Fibroblast of lung (primary cell): ENCODE measurements around the gene GRB7. TPM values are rescaled to one million over a fixed set of nuclear protein-coding genes. Genes with fewer than 3 reads are reported as not detected.

ENCODE experiments used
- DNase-seq, 2 donors: peaks; one replicate each; pipeline versions ENCODE4 v3.0.0 to v3.0.0-alpha.2; 2010; ENCODE audit warnings: low read depth in 2 of 2
- H2AFZ ChIP-seq: 2 replicates; pipeline ENCODE4 v1.5.1; 2012; ENCODE audit warnings: low read length, control low read depth, inconsistent platforms
- H3K27ac ChIP-seq: 2 replicates; pipeline ENCODE4 v1.5.1; 2011; ENCODE audit warnings: low read length, control low read depth; ENCODE audit not compliant: insufficient read depth
- H3K27me3 ChIP-seq: 2 replicates; pipeline ENCODE4 v1.5.1; 2011; ENCODE audit warnings: mild to moderate bottlenecking, low read length; ENCODE audit not compliant: control insufficient read depth, insufficient read depth
- H3K36me3 ChIP-seq: 2 replicates; pipeline ENCODE4 v1.5.1; 2011; ENCODE audit warnings: low read length; ENCODE audit not compliant: control insufficient read depth, insufficient read depth
- H3K4me1 ChIP-seq: 2 replicates; pipeline ENCODE4 v1.5.1; 2011; ENCODE audit warnings: low read length; ENCODE audit not compliant: control insufficient read depth, insufficient read depth; ENCODE audit errors: extremely low read depth
- H3K4me2 ChIP-seq: 2 replicates; pipeline ENCODE4 v1.5.1; 2011; ENCODE audit warnings: low read length, control low read depth; ENCODE audit not compliant: insufficient read depth; ENCODE audit errors: extremely low read depth
- H3K4me3 ChIP-seq, 4 experiments: fragments of 200-600 bp in 1 of 4; sonication (generic) in 1 of 4; replicated peaks in 1 of 4; 2 replicates each; pipeline ENCODE4 v1.5.1; 2011 to 2016; ENCODE audit warnings: low read length in 4 of 4, low read depth in 3 of 4, mild to moderate bottlenecking in 3 of 4, control low read depth in 2 of 4, inconsistent platforms in 1 of 4, mixed read lengths in 1 of 4; ENCODE audit not compliant: insufficient read depth in 1 of 4; ENCODE audit errors: control extremely low read depth in 1 of 4
- H3K79me2 ChIP-seq: 2 replicates; pipeline ENCODE4 v1.5.1; 2012; ENCODE audit warnings: mild to moderate bottlenecking, low read length, inconsistent platforms; ENCODE audit not compliant: control insufficient read depth, insufficient read depth
- H3K9ac ChIP-seq: 2 replicates; pipeline ENCODE4 v1.5.1; 2011; ENCODE audit warnings: mild to moderate bottlenecking, low read length, control low read depth; ENCODE audit not compliant: insufficient read depth
- H3K9me3 ChIP-seq: 2 replicates; pipeline ENCODE4 v1.5.1; 2012; ENCODE audit warnings: low read depth, low read length; ENCODE audit not compliant: control insufficient read depth, insufficient read depth
- H4K20me1 ChIP-seq: 2 replicates; pipeline ENCODE4 v1.5.1; 2011; ENCODE audit warnings: low read length; ENCODE audit not compliant: control insufficient read depth, insufficient read depth; ENCODE audit errors: extremely low read depth
- EZH2 ChIP-seq: IDR thresholded peaks from 2 replicates; pipeline ENCODE4 v1.5.1; 2012; ENCODE audit warnings: low read length, control low read depth, mild to moderate bottlenecking; ENCODE audit errors: missing control alignments
- polyA plus RNA-seq, 2 donors: library from polyadenylated mRNA; depleted of rRNA in 1 of 2; stranded (reverse) in 1 of 2; unstranded in 1 of 2; fragments of >200 nt; gene quantifications; 2 replicates each; pipeline ENCODE4 v1.2.1, GENCODE V29; 2011 to 2012; ENCODE audit warnings: missing spikeins in 1 of 2
- total RNA-seq: library from RNA; depleted of rRNA; stranded (reverse); fragments of >200 nt; gene quantifications from 2 replicates; pipeline ENCODE4 v1.2.1, GENCODE V29; 2014
- TF ChIP-seq, protein P1 (sequence below), 2 donors: IDR thresholded peaks in 1 of 2; conservative IDR thresholded peaks in 1 of 2; 1 replicate in 1 of 2; 2 replicates in 1 of 2; pipeline ENCODE4 v1.5.1; 2011 to 2012; ENCODE audit warnings: low read length in 2 of 2, control low read depth in 1 of 2, inconsistent platforms in 1 of 2, low read depth in 1 of 2, mild to moderate bottlenecking in 1 of 2

GRB7 gene
- total and polyA plus RNA-seq, 2 donors (not counting 1 experiment from before 2014, with no cell fraction given) = under 0.01 to 0.07 TPM

- DNase-seq = no peak
- H3K27ac ChIP-seq = no peak overlapping the region
- no peaks in the 10 kb centered on the region for H3K9me3 ChIP-seq
- H4K20me1 ChIP-seq = no peaks in the 10 kb centered on the region
- no peaks in the 10 kb centered on the region for H3K36me3 ChIP-seq
- H3K27me3 ChIP-seq = peaks cover 2% of the 10 kb centered on the region
- no peak overlapping the region for H3K9ac ChIP-seq
- no peak for TF ChIP-seq EZH2
- no peak overlapping the region for H3K4me2 ChIP-seq
- H3K4me3 ChIP-seq = no peak overlapping the region
- H3K4me1 ChIP-seq = peaks cover 6% of the 10 kb centered on the region
- H3K79me2 ChIP-seq = no peaks in the 10 kb centered on the region
- H2AFZ ChIP-seq = no peak overlapping the region
These were observed 7.1 kb downstream of the GRB7 start for GRCh38 chr17:39744836-39745215.

DNA sequence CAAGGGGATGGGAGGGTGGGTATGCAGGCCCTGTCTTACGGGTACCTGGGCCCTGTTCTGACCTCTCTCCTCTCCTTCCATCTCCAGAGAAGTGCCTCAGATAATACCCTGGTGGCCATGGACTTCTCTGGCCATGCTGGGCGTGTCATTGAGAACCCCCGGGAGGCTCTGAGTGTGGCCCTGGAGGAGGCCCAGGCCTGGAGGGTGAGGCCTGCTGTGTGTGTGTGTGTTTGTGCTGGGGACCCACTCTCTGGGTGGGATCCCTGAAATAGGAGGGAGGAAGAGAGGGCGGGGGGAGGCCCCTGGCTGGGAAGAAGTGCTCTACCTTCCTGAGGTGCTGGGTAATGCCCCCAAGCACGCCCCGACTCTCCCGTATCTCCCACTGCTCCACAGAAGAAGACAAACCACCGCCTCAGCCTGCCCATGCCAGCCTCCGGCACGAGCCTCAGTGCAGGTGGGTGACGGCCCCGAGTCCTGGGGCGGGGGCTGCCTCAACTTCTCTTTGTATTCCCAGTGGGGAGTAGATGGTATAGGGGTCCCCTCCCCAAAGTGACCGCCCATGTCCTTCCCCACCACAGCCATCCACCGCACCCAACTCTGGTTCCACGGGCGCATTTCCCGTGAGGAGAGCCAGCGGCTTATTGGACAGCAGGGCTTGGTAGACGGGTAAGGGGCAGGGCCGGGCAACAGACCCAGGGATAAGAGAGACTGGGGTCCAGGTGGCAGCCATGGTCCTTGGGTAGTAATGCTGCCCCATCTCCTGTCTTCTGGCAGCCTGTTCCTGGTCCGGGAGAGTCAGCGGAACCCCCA lies 7.8 kb downstream of the GRB7 start:
- Histone ChIP-seq H4K20me1 (no peaks in the 10 kb centered on the region), H3K4me2 (no peak overlapping the region), H3K36me3 (no peaks in the 10 kb centered on the region), H3K27me3 (peaks cover 2% of the 10 kb centered on the region), H3K4me3 (no peak overlapping the region), H3K9ac (no peak overlapping the region), H3K9me3 (no peaks in the 10 kb centered on the region), H2AFZ (no peak overlapping the region), H3K79me2 (no peaks in the 10 kb centered on the region), H3K27ac (no peak overlapping the region), H3K4me1 (no peaks in the 10 kb centered on the region)
- TF ChIP-seq, protein P1, sequence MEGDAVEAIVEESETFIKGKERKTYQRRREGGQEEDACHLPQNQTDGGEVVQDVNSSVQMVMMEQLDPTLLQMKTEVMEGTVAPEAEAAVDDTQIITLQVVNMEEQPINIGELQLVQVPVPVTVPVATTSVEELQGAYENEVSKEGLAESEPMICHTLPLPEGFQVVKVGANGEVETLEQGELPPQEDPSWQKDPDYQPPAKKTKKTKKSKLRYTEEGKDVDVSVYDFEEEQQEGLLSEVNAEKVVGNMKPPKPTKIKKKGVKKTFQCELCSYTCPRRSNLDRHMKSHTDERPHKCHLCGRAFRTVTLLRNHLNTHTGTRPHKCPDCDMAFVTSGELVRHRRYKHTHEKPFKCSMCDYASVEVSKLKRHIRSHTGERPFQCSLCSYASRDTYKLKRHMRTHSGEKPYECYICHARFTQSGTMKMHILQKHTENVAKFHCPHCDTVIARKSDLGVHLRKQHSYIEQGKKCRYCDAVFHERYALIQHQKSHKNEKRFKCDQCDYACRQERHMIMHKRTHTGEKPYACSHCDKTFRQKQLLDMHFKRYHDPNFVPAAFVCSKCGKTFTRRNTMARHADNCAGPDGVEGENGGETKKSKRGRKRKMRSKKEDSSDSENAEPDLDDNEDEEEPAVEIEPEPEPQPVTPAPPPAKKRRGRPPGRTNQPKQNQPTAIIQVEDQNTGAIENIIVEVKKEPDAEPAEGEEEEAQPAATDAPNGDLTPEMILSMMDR (conservative IDR thresholded peaks at IDR 0.05 in 1 of 2, IDR thresholded peaks at IDR 0.05 in 1 of 2; ENCODE audit: low read depth in 1 of 2, low read length in 2 of 2) = no peak
- TF ChIP-seq EZH2 = no peak
- no peak for DNase-seq

DNA sequence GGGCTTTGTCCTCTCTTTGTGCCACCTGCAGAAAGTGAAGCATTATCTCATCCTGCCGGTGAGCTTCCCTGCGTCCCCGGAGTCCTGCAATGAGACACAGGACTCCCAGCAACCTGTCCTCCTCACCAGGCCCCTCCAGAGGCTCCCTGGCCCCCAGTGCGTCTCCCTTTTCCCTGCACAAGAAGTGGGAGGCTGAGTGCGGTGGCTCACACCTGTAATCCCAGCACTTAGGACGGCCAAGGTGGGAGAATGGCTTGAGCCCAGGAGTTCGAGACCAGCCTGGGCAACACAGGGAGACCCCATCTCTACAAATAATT lies 8.4 kb downstream of the GRB7 start:
- H3K4me2 ChIP-seq = no peak overlapping the region
- H4K20me1 ChIP-seq = no peaks in the 10 kb centered on the region
- H2AFZ ChIP-seq = no peak overlapping the region
- no peaks in the 10 kb centered on the region for H3K79me2 ChIP-seq
- TF ChIP-seq, protein P1 (conservative IDR thresholded peaks at IDR 0.05 in 1 of 2, IDR thresholded peaks at IDR 0.05 in 1 of 2; ENCODE audit: low read depth in 1 of 2, low read length in 2 of 2) = no peak
- TF ChIP-seq EZH2 = no peak
- H3K4me1 ChIP-seq = no peaks in the 10 kb centered on the region
- no peak overlapping the region for H3K9ac ChIP-seq
- peaks cover 2% of the 10 kb centered on the region for H3K27me3 ChIP-seq
- no peak overlapping the region for H3K27ac ChIP-seq
- no peaks in the 10 kb centered on the region for H3K36me3 ChIP-seq
- no peak for DNase-seq
- no peaks in the 10 kb centered on the region for H3K9me3 ChIP-seq
- H3K4me3 ChIP-seq = no peak overlapping the region
